HG03175 (cell line): ENCODE data around the gene DKK3.

Experiments used
- ATAC-seq: cut with Tn5 transposase; IDR thresholded peaks from one replicate; pipeline ENCODE4 v1.9.1; 2021; ENCODE audit warnings: mild to moderate bottlenecking, moderate library complexity; ENCODE audit not compliant: unreplicated experiment

Gene DKK3

DNA sequence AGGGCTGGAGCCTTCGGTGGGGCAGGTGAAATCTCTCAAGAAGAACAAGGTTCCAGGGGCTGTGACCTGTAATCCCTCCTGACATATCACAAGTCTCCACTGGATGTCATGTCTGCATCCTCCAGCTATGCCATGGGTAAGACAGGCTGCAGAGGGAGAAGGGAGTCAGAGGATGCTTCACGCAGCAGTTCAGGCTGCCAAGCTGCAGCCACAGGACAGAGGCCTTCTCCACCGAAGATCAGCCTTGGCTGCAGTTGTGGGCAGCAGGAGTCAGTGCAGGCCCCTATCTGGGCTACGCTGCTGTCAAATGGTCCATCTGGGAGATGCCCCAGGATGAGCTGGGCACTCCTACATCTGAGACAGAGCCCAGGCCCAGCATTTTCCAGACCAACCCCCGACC is 25.0 kb downstream of the DKK3 start:
- ATAC-seq, result no peak

DNA sequence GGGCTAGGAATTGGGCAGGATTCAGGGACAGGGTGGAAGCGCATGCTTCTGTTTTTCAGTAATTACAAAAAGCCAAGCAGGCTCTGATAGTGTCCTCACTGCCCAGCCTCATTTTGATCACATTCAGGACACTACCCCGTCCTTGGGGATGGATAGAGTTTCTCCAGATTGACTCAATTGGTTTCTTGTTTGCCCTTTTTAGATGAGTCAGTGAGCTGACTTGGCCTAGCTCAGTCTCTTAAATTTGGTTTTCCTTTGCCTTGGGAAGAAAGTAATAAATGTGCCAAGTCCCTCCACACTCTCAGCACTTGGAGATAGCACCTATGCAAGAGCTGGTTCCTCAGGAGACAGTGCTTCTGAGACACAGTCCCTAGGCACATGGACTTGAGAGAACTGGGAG is 25.5 kb downstream of the DKK3 start:
- no peak for ATAC-seq

DNA sequence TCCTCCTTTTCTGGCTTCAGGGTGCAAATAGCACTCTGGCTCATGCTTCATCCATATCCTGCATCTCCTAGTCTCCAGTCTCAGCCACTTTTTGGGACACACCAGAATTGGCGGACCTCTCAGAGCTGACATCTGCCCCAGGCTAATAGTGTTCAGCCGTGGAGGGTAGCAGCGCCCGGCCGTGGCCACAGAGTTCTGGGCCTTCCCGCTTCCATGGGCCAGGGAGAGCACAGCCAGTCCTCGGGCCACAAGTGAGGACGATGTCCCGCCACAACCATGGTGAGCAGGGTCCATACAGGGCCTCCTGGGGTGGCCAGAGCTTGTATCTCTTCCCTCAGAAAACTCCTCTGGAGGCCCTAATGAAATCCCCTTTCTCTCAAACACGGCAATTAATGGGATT is 26.0 kb downstream of the DKK3 start:
- no peak for ATAC-seq

DNA sequence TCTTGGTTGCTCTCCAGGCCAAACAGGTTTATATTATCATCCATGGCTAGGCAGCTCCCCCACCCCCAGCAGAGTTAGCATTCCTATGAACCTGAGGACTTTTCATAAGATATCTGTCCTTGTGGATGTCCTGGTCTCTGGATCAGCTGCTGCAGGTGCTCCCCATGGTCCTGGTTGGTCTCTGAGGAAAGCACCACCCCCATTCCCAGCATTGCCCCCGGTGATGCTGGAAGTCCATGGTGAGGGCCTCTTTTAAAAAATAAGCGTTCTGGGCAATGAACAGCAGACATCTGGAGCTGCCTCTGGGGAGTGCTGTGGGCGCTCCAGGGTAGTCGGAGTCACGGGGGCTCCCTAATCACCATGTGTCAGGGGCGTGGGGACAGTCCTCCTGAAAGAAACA is 26.6 kb downstream of the DKK3 start:
- ATAC-seq, result no peak

DNA sequence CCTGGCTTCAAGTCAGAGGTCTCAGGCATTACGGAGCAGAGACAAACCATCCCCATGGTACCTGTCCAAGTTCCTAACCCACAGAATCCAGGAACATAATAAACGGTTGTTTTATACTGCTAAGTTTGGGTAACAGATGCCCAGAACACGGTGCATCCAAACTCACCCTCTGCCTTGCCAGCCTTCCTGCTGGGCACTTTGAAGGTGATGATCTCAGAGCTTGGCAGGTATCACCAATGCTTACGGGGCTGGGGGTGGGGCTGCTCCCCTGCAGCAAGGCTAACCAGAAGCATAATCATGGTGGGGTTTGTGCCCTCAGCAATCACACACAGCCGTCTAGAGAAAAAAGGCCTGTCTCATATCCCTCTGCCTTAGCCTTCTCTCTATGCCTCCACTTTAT is 27.1 kb downstream of the DKK3 start:
- ATAC-seq, result no peak

DNA sequence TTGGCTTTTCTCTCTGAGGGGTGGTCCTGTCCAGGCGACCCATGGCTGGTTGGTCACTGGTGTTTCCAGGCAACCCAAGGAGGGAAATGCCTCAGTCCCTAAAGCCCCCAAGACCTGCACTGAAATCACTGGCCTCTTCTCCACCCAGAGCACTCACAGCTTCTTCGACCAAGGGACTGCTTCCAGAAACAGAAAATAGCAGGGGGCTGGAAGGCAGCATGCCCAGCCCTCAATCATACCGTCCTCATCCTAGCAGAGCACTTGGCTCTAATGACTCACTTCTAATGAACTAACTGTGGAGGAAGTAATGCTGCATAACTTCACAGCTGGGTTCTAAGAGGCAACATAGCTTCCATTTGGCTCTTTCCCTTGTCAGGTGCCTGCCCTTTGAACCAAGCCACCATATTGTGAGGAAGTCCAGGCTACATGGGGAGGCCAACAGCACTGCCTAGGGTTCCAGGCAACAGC is 27.6 kb downstream of the DKK3 start:
- ATAC-seq, result no peak

DNA sequence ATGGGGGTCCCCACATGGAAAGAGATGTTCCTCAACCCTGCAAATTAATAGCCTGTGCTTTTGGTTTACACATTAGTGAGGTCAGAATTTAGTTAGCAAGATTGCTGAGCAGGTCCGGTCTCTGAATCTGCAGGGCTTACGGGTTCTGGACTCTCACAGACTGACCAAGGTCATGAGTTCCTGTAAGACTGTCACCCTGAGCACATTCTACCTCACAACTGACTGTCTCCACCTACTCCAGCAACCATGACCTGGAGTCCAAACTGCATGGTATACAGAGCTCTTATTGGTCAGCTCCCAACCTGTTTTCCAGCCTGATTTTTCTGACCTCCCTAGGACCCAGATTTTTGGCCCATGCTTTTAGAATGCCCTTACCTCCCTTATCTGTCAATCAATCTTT is 28.2 kb downstream of the DKK3 start:
- no peak for ATAC-seq

DNA sequence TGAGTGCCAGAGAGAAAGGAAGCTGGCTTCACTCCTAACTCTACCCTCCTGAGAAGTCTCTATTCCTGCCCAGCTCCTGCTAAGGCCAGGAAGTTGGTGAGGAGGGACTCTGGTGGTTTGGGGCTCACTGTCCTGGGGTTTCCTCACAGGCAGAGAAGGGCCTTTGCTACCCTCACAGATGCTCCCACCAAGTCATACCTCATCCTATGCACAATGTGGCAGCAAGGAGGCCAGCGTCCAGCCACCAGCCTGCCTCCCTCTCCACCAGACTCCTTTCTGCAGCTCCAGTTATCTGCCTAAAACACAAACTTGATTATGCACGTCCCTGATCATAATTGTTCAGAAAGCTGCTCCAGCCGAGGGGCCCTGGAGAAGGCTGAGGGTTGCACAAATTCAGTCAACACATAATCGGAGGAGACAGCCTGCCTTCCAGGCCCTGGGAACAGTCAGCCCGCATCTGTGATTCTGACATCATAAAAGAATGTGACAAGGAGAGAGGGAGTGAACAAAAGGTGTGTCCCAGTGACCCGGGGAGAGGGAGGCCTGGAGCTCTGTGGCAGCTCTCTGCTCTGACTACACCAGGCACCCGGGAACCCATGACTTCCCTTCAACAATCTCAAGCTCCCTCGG is 28.8 kb downstream of the DKK3 start:
- ATAC-seq, result no peak

DNA sequence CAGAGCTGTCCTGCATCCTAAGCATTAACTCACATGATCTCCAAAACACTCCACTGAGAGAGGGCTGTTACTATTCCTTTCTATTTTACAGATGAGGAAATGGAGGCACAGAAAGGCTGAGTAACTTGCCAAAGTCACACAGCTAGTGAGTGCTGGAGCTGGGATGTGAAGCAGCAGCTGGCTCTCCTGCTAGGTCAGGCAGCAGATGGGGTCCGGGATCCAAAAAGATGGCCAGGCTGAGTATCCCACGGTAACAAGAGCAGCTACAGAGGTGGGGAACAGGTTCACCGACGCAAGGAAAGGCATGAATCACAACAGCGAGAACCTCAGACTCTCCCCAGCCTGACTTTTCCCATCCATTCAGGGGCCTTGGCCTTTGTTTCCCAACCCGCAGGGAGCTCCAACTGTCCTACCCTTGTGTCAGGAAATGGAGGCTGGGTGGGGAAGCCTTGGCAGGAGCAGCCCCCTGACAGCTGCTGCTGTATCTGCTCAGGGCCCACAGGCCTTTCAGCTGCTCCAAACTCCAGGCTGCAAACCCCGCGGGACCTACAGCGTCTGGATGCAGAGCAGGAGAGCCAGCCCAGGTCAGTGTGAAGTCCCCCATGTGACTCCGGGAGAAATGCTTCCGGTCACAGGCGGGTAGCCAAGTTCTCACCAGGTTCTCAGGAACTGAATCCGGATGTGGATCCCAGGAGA is 29.5 kb downstream of the DKK3 start:
- no peak for ATAC-seq

DNA sequence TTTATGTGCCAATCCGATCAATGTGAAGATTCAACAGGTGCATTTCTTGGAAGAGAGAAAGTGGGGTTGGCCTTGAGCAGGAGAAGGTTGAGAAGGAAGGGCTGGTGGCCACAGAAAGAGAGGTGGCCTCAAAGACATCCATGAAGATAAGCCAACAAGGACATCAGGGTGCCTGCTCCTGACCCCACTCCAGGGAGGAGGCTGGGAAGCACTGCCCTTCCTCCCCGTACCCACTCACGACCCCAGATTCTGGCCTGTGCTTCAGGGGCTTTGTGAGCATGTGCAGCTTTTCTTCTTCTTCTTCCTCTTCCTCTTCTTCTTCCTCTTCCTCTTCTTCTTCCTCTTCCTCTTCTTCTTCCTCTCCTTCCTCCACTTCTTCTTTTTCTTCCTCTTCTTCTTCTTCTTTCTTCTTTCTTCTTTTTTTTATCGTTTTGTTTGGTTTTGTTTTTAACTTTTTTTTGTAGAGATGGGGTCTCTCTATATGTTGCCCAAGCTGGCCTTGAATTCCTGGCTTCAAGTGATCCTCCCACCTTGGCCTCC is 30.3 kb downstream of the DKK3 start:
- no peak for ATAC-seq

DNA sequence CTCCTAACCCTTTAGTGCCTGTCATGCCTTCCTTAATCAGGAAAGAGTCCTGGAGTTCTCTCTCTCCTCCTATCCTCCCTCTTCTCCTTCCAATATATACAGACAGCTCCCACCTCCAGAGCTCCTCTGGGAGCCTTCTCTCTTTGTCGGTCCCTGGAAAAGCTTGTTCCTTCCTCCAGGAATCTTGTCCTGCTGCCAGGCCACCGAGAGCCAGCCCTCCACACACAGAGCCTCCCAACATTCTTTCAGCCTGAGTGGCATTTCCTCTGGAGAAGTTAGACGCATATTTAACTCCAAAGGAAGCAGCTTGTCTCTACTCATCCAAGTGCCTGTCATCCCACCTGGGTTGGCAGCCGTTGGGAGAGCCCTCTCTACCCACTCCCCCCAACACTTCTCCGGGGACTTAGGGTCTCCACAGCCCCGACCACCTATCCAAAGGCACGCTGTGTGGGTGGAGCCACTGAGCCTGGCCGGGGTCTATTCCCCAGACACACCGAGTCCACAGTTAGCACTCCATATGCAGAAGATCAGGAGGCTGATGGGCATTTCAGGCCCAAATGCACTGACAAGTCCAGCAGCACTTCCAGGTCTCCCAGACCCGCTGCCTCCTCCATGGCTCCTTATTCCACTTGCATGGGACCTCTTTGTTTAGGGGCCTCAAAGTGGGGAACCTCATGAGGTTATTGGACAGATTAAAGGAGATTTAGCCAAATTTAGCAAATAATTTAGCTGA is 31.1 kb downstream of the DKK3 start:
- no peak for ATAC-seq

DNA sequence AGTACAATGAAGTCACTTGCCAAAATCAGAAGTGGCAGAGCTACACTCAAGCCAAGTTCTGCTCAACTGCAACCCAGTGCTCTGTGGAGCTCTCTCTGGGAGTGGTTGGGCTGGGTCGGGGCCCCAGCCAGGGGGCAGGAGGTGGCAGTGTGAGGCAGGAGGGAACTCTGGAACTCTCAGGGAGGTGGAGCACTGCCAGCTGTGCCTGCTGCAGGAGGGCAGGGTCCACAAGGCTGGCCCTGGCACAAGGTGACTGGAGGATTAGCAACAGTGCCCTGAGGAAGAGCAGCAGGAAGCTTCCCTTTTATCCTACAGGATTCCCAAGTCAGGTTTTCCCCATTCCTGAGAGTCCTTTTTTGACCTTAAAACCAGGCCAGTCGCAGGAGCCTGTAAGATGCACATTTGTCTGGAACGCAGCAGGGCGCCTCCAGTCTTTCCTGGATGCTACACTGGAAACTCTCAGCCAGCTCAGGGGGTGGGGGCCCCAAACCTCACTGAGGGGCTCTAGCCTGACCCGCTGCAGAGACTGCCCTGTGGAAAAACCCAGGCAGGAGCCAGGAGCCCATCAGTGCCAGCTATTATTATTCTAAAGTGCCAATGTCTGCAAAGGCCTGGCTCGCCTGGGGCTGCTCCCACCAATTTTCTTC is 31.8 kb downstream of the DKK3 start:
- ATAC-seq, result no peak

DNA sequence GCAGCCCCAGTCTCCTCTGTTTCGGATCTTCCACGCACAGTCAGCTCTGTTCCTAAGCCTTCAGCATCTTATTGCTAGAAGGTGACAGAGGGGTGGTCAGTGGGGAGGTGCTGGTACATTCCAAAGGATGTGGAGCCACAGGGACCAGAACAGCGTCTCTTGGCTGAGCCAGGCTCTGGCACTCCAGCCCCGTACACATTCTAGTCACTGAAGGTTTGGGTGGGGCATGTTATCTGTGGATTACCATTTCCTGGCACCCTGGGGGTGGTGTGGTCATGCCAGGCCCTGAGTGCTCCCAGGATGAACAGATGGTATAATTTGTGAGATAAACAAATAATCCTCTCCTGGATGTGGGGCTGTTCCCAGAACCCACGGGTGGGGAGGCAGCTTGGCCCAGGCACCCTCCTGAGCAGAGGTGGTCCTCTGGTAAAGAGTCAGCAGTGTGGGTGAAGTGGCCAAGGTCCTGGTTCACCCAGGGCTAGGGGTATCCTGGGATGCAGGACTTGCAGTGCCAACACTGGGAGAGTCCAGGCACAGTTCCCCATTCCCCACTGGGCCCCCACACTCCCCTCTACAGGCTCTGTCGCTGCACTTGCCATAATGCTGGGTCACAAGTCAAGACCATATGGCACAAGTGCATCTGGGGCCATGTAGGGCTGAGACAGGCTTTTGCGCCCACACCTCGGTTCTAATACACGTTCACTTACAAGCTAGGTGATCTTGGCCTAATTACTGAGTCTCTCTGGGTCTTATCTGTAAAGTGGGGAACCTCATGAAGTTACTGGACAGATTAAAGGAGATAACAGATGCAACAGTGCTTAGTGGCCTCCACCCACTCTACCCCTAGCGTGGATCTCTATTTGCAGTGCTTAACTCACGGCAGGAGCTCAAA is 33.0 kb downstream of the DKK3 start:
- ATAC-seq, result no peak

DNA sequence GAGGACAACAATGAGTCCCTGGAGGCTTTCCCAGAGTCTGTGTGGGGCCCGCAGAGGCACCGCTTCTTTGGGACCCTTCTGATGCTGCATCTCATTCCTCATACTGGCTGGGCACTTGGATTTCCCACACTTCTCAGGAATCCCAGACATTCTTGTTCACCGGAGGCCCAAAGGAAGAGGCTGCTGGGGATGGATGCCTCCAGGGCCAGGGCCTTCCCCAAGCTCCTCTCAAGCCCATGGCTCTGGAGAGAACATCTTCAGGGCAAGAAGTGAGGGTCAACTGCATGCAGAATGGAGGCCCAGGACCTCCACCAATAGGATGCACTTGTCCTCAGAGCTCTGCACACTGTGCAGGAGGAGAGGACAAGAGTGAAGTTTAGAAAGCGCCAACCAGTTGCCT is 34.6 kb downstream of the DKK3 start:
- ATAC-seq, result no peak

DNA sequence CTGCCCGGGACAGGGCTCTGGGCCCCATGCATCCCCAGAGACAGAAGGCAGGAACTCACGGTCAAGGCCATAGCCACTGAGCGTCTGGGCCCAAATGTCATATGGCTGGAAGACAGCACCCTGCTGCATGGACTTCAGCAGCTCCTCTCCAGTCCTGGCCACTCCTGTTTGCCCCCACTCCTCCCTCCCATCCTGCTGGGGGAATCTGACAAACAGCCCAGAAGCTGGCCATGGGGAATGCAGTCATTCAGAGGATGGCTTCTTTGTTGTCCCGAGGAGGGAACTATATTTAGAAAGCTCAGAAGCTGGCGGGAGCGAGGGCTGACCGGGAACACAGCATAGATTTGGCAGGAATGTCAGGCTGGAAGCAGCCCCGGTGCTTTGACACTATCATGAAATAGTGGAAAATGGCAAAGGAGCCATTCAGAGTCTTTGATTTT is 35.0 kb downstream of the DKK3 start:
- ATAC-seq, result no peak

DNA sequence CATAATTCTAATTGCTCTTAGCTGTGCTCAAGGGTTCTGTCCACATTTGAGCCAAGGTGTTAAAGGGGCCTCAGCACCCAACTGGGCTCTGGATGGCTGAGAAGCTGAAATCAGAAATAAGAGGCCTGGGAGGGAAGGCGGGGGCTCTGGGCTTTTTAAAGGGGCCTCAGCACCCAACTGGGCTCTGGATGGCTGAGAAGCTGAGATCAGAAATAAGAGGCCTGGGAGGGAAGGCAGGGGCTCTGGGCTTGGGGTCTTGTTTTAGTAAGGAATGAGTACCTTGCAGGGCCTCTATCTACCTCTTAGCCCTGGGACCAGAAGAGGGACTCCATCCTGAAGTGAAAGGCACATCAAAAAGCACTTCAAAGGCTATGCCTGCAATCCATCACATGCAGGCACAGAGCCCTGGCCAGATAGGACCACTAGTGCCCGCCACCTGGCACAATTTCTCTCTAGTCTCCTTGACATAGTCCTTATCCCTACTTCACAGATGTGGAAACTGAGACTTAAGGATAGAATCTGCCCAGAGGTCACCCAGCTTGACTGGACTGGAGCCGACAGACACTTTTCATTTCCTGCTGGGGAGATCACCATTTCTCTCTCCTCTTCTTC is 35.6 kb downstream of the DKK3 start:
- ATAC-seq, result no peak

DNA sequence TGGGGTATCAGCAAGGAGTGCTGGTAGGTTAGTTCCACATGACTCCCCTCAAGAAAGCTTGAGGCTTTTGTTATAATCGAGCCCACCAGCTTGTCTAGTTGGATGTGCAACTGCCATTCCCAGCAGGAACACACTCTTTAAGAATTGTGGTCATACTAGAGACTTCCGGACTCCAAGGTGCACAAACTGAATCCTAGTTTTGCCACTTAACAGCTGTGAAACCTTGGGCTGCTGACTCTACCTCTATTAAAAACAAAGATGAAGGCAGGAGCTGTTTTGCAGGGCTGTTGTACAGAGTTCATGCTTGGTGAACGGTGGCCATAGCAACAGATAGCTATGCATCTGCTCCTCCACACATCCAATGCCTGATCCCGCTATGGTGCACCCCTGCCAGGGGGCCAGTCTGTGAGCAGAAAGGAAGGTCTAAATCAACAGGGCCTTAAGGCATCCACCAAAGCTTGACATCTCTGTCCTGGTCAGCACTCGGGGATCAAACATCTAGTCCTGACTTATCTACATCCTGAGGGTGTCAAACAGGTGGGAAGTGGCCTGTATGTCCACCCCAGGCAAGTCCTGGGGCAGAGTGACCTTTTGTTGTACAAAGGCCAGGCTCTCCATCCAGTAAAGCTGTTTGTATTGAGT is 36.4 kb downstream of the DKK3 start:
- ATAC-seq, result no peak

DNA sequence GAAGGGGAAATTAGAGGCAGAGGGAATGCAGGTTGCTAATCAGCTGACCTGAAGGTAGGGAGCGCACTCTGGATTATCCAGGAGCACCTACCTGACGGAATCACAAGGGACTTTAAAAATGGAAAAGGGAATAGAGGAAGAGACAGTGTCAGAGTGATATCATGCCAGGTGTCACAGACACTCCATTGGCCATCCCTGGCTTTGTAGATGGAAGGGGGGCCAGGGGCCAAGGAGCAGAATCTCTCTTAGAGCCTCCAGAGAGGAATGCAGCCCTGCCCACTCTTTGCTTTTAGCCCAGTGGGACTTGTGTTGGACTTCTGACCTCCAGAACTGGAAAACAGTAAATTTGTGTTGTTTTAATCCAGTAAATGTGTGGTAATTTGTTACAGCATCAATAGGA is 37.9 kb downstream of the DKK3 start:
- no peak for ATAC-seq
